RPMI7951 (cell line): ENCODE measurements around the gene CSRP2. TPM values are rescaled to one million over a fixed set of nuclear protein-coding genes. Genes with fewer than 3 reads are reported as not detected.
A peak's percentile ranks its signal among the peaks of the same experiment; 100 is the strongest.

Source experiments
- DNase-seq: peaks from one replicate; pipeline ENCODE4 v3.0.0-alpha.2; 2012; ENCODE audit warnings: low read depth
- total RNA-seq: library from RNA; depleted of rRNA; stranded (reverse); fragments of >200 nt; shearing (Covaris generic); gene quantifications from 2 replicates; pipeline ENCODE4 v1.2.3, GENCODE V29; 2014; rRNA removed

The CSRP2 gene
- total RNA-seq, 1 experiment from 2014 or later = 64.2 TPM

DNA sequence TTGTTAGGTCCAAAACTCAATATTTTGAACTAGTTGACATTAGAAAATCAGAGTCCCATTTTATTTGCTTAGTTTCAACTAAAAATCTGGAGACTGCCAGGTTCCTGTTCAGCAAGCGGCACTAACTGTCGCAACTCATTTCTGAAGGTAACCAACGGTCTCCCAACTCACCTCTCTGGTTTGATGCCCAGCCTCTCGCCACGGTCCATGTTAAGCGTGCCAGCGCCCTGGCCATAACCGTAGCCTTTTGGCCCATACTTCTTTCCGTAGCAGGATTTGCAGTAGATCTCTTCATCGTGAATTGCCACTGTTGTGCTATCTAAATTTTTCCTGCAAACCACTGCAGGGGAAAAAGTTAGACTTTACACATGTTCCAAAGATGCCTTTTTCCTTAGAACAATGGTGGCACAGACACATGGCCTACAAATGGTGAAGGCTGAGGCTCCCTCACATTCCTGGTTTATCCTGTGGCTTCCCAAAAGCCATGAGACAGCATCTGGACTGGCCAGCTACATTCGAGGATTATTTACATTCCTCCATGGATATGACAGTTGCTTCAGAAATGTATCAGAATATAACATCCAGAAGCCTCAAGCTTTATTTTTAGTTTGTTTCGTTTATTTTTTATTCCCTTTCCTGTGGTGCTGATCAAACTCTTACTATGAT lies 15.7 kb downstream of the CSRP2 start:
- peak; percentile 83 for DNase-seq

DNA sequence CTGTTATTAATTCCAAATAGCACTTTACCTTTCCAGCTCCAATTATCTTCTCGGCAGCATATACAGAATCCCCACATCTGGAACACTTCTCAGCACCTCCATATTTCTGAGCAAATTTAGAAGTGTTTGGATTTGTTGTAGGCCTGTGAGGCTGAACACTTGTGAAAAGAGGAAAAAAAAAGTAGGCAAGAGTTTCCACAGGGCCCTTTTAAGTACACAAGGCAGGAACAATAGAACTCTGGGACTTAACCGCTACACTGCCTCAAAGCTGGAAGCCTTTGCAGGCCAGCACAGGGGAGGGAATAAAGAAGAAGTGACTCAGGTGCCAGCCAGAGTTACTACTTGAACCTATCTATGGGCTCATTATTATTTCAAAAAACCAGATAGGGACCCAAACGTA lies 18.6 kb downstream of the CSRP2 start:
- no peak for DNase-seq

DNA sequence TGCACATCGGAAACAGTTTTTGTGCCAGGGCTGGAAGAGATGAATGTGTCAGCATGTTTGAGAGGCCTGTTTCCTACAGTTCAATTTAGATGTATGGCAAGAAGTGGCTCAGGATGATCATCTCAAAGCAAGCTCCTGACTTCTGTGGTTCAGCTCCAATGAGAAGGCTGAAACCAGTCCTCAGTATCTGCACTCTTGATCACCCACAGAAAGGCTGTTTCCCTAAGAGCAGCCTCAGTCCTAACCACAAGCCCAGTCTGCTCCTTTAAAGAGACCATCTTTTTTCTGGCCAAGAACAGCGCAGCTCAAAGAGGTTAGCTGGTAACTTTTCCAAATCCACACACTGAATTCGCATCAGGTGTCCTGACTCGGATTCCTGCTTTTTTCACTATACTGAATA lies 19.2 kb downstream of the CSRP2 start:
- DNase-seq = no peak

DNA sequence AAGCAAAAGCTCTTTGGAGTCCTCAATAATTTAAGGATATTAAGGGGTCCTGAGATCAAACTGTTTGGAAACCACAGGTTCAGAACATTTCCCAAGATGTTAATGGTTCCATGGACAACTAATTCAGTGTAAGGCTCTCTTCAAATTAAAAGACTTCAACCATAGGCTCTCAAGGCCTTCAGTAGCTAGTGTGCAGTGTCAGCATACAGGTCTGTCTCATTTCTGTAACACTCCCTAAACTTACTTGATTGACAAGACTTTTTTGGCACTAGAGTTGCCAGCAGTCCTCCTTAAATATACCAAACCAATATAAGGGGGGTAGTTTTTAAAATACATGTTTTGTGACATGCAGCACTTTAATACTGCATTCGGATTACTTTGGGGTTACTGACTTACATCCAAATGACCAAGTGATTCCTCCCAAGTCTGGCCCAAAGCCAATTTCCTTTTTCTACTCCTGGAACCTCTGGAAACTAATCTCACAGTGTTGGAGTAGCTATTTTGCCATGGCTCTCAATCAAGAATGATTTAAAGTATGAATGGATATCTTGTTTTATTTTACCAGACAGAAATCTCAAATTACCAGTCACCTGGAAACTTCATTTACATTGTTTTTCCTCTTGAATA lies 22.7 kb downstream of the CSRP2 start:
- no peak for DNase-seq

DNA sequence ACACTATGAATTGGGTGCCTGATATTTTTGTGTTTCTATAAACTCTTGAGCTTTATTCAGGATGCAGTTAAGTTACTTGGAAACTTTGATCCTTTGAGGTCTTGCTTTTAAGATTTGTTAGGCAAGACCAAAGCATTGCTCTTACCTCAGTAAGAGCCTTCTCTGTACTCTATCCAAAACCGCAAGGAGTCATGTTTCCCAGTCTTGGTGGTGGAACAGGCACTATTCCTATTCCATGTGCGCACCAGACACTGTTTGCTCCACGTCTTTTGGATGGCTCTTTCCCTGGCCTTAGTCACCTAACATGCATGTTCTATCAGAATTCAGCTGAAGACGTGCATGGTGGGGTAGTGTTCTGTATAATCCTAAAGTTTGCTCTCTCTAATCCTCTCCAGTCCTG lies 23.5 kb downstream of the CSRP2 start:
- no peak for DNase-seq

DNA sequence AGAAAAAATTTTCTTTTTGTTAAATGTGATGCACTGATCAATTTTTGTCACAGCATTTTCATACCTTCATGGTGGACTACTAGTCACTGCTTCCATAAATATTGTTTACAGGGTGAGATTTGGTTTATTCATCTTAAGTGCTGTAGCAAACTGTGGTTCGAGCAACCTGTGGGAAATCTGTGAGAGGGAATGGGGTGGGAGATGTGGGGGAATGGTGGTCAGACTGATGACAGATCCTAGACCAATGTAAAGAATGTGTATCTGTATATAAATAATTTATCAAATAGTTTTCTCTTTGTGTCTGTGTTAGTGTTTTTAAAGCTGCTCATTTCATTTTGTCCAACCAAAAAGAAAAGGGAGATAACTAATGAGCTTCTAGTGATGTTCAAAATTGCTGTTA lies 26.7 kb downstream of the CSRP2 start:
- no peak for DNase-seq

DNA sequence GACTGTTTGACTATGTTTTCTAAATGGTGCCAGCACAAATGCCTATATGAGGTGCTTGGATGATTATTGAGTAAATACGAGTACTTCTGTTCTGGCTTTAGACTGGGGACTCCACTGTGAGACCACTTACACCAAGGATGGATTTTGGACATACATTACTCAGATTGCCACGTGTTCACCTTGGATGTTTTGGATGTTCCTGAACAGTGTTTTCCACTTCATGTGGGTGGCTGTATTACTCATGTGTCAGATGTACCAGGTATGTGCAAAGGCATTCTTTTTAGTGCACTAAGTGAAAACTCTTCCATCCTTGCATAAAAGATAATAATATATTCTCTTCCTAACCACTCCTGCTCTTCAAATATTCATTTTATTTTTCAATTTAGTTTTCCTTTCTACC lies 30.7 kb downstream of the CSRP2 start:
- no peak for DNase-seq

DNA sequence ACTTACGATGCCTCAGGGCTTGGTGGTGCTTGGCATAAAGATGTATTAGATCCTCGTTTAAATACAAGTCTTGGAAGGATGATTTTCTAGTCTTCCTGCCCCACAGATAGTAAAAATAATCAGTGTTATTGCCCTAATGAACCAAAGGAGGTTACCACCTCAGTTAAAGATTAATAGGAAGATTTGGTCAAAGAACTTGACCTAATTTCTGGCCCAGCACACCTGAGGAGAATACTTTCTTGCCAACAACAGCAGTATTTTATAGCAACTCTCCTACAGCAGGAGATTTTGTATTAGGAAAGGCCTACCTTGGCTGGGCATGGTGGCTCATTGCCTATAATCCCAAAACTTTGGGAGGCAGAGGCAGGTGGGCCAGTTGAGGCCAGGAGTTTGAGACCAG lies 31.6 kb downstream of the CSRP2 start:
- DNase-seq = no peak

DNA sequence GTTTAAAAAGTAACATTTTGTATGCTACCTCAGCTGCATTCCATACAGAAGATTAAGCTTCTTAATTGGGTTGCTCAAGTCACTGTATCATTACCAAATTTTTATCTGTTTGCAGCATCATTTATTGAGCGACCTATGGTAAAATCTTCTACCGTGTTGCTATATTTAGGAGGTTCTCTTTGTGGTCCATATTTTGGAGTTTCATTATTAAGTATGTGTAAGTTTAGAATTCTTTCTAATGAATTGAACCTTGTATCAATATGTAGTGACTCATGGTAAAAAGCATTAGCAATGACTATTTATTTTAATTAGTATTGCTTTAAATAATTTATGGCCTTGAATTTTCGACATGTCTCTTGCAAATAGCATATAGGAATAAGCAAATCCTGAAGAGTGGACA lies 42.2 kb downstream of the CSRP2 start:
- no peak for DNase-seq

DNA sequence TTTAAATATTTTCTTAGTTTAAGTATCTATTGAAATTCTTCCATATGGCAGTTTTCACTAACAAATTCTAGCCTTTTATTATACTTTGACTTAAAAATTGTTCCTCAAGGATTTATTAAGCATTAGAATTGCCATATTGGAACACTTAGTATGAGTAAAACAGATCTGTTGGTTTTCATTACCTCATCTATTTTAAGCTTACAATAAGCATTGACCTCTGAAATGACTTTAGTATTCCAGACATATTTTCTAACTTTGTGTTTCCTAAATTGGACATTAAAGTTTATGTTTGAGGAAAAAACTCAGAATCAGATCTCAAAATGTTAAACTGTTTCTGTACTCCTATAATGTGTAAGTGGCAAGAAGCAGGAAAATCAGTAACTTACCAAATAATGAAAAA lies 48.4 kb downstream of the CSRP2 start:
- DNase-seq = no peak

DNA sequence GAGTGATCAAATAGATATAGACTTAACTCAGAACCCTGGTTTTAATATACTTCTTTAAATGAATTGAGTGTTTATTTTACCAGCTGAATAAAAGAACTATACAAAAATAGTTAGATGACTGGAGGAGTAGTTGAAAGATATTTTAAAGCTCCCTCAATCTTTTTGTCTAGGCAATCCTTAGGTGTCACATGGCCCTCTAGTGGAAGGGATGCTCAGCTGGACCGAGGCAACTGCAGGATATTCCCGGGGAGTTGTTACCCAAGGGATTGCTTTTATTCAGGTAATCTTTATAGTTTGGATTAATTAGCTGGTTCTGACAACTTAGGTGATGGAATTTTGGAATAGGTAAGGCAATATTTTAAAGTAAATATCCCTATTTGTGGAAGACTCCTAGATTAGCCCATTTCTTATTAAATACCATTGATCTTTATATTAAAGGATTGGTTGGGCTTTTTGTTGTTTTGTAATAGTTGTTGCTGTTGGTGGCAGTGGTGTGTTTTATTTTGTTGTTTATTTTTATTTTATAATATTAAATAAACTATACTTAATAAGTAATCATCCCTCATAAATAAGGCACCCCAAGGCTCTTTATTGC lies 57.8 kb downstream of the CSRP2 start:
- DNase-seq = peak; percentile 28

DNA sequence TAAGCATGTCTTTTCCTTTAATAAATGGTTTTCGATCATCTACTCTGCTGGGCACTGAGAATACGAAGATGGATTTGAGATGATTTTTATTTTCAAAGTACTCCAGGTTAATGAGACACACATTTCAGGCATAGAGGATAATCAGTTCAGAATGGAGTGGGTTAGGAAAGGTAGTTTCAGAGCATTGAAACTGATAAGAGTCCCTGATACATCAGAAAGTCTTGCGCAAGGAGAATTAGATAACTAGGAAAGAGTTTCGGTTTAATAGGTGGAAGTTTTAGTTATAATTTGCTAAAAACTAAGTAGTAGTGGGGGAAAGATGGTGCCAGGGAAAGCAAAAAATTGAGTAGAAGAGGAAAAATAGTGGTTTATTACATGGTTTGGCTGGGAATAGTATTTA lies 64.8 kb downstream of the CSRP2 start:
- DNase-seq = no peak

DNA sequence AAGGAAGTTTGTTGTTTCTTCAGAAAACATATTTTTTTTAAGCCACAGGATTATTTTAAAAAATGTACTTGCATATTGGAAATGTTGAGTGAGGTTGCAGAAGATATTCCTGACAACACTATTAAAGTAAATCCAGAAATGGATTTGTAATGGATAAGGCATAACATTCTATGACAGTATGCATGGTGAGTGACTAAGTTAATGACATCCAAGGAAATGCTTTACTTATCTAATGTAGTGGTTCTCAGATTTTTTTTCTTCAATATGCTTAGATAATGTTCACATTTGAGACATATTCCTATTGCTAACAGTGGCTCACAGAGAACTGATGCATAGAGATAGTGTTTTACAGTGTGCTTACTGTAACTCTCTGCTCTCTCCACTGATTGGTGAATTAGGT lies 65.6 kb downstream of the CSRP2 start:
- DNase-seq = no peak

DNA sequence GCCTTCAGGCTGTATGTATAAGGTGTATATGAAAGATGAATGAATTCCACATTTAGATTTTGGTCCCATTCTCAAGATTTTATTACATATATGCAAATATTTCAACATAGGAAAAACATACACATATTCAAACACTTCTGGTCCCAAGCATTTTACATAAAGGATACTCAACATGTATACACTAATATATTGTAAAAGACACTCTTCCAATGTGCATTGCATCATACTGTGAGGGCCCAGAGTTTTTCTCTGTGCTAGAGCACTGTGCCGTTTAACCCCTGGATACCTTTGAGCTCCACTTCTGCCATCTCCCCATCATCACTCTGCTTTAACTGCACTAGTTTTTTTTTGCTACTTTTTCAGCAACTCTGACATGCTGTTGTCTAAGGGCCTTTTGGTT lies 66.8 kb downstream of the CSRP2 start:
- DNase-seq = no peak

DNA sequence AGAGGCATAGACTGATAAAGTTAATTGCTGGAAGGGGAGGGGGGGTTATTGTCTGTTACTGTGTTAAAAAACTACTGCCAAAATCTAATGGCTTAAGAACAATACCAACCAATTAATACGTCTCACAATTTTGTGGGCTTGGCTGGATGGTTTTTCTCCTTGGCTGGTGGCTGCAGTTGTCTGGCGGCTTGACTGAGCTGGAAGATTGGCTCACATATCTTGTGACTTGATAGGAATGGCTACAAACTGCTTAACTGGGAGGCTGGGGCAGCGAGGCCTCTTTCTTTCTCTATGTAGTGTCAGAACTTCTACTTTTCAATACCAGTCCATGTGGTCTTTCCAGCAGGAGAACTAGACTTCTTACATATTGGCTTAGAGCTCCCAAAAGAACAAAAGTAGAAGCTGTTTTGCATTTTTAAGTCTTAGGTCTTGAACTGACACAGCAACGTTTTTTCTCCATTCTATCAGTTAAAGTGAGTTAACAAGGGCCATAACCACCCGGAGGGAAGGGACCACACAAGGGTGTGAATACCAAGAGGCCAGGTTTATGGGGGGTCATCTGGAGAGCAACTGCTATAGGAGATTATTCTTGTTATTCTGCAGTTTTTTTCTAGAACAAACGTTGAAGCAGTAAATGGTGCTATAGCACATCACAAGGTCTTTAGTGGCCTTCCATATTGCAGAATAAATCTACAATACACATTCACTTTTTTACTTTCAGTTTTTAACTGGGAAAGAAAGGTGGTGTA lies 68.0 kb downstream of the CSRP2 start:
- no peak for DNase-seq

Other genes with a start within 250 kb of the CSRP2 start
- gene ZDHHC17, start 114.9 kb downstream of the CSRP2 start, total RNA-seq = 20.6 and 25.0 TPM in 2 replicates
- 19.1 and 26.3 TPM in 2 replicates for gene E2F7, start 186.6 kb upstream of the CSRP2 start, total RNA-seq